Measurements from ENCODE around the gene FTO. TPM values are rescaled to one million over a fixed set of nuclear protein-coding genes. Genes with fewer than 3 reads are reported as not detected.

FTO gene
- polyA plus RNA-seq, 1 donor from 2014 or later = 80.1 TPM

DNA sequence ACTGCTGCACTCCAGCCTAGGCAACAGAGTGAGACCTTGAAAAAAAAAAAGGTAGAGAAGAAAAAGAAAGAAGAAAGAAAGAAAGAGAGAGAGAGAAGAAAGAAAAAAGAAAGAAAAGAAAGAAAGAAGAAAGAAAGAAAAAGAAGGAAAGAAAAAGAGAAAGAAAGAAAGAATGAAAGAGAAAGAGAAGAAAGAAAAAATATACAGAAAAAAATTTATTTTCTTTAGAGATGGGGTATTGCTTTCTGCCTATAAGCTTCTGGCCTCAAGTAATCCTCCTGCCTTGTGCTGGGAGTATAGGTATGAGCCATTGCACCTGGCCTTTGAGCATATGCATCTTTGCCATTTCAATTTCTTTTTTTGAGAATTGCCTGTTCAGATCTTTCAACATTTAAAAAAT is 425.9 kb downstream of the FTO start:
- TF ChIP-seq EP300 (conservative IDR thresholded peaks at IDR 0.05; ENCODE audit: poor library complexity, severe bottlenecking) (no peak), RAD21 (conservative IDR thresholded peaks at IDR 0.05) (no peak), SMC3 (conservative IDR thresholded peaks at IDR 0.05; ENCODE audit: poor library complexity) (no peak), EZH2 (IDR thresholded peaks at IDR 0.05; ENCODE audit: borderline replicate concordance, insufficient read depth, low read length, poor library complexity, severe bottlenecking) (no peak), TAF1 (IDR thresholded peaks at IDR 0.05; ENCODE audit: low read depth) (no peak), MXI1 (conservative IDR thresholded peaks at IDR 0.05; ENCODE audit: poor library complexity, severe bottlenecking) (no peak), POLR2AphosphoS5 (IDR thresholded peaks at IDR 0.05) (no peak)
- TF ChIP-seq, protein P1, sequence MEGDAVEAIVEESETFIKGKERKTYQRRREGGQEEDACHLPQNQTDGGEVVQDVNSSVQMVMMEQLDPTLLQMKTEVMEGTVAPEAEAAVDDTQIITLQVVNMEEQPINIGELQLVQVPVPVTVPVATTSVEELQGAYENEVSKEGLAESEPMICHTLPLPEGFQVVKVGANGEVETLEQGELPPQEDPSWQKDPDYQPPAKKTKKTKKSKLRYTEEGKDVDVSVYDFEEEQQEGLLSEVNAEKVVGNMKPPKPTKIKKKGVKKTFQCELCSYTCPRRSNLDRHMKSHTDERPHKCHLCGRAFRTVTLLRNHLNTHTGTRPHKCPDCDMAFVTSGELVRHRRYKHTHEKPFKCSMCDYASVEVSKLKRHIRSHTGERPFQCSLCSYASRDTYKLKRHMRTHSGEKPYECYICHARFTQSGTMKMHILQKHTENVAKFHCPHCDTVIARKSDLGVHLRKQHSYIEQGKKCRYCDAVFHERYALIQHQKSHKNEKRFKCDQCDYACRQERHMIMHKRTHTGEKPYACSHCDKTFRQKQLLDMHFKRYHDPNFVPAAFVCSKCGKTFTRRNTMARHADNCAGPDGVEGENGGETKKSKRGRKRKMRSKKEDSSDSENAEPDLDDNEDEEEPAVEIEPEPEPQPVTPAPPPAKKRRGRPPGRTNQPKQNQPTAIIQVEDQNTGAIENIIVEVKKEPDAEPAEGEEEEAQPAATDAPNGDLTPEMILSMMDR (IDR thresholded peaks at IDR 0.05; ENCODE audit: poor library complexity, severe bottlenecking) = no peak
- TF ChIP-seq, protein P2, sequence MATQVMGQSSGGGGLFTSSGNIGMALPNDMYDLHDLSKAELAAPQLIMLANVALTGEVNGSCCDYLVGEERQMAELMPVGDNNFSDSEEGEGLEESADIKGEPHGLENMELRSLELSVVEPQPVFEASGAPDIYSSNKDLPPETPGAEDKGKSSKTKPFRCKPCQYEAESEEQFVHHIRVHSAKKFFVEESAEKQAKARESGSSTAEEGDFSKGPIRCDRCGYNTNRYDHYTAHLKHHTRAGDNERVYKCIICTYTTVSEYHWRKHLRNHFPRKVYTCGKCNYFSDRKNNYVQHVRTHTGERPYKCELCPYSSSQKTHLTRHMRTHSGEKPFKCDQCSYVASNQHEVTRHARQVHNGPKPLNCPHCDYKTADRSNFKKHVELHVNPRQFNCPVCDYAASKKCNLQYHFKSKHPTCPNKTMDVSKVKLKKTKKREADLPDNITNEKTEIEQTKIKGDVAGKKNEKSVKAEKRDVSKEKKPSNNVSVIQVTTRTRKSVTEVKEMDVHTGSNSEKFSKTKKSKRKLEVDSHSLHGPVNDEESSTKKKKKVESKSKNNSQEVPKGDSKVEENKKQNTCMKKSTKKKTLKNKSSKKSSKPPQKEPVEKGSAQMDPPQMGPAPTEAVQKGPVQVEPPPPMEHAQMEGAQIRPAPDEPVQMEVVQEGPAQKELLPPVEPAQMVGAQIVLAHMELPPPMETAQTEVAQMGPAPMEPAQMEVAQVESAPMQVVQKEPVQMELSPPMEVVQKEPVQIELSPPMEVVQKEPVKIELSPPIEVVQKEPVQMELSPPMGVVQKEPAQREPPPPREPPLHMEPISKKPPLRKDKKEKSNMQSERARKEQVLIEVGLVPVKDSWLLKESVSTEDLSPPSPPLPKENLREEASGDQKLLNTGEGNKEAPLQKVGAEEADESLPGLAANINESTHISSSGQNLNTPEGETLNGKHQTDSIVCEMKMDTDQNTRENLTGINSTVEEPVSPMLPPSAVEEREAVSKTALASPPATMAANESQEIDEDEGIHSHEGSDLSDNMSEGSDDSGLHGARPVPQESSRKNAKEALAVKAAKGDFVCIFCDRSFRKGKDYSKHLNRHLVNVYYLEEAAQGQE (IDR thresholded peaks at IDR 0.05; ENCODE audit: borderline replicate concordance) = no peak
- no peaks in the 10 kb centered on the region for H3K9me2 ChIP-seq (ENCODE audit: insufficient read depth, low read length)
- no peaks in the 10 kb centered on the region for H3K79me2 ChIP-seq (replicated peaks; ENCODE audit: insufficient read depth, low read length)
- H3K4me2 ChIP-seq (ENCODE audit: low read length) = no peak overlapping the region
- H3K36me3 ChIP-seq (ENCODE audit: insufficient read depth, low read length) = no peaks in the 10 kb centered on the region
- H3K9ac ChIP-seq (ENCODE audit: low read length) = no peak overlapping the region
- no peaks in the 10 kb centered on the region for H3K9me3 ChIP-seq (ENCODE audit: low read length)
- H4K20me1 ChIP-seq (ENCODE audit: insufficient read depth) = no peaks in the 10 kb centered on the region
- no peaks in the 10 kb centered on the region for H3F3A ChIP-seq (ENCODE audit: insufficient read depth, low read length, poor library complexity, severe bottlenecking)
- no peak overlapping the region for H2AFZ ChIP-seq (ENCODE audit: low read depth, low read length)
- no peak overlapping the region for H3K4me3 ChIP-seq (ENCODE audit: low read length)
- no peak overlapping the region for H3K27ac ChIP-seq (ENCODE audit: low read length)
- H3K27me3 ChIP-seq (ENCODE audit: insufficient read depth, low read depth, low read length) = no peaks in the 10 kb centered on the region

DNA sequence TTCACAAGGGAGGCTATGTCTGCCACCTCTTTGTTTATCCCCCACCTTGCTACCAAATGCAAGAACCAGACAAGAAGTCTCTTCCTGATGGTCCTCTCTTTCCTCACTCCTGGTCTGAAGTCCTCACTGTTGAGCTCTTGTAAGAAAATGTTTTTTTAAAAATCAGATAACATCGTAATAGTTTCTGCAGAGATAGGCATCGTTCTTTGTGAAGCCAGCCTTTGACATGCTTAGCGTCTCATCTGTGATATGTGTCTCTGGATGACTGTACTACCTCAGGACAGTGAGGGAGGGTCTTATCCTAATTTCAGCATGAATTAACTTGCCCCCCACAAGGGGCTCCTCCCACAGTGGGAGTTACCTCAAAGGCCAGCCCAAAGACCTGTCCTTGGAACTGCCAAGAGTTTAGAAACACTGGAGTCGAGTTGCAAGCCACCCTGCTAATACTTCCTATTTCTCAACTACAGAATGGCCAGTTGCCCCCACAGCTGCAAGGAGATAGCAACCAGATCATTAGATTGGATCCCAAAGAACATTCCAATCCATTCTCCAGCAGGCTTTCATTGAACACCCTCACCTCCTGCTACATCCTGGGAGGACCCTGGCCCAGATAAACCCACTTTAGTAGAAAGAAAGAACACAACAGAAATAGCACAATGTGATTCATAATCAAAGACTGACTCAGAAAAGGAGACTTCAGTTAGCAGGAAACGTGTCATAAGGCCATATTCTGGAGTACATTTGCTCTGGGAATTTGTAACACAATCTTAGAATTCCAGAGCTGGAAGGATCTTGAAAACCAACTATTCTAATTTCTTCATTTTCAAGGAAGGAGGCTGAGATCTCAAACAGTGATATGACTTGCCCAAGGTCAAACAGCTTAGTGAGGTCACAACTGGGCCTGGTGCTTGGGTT is 431.7 kb downstream of the FTO start:
- Histone ChIP-seq H3K27ac (ENCODE audit: low read length) (no peak overlapping the region), H3F3A (ENCODE audit: insufficient read depth, low read length, poor library complexity, severe bottlenecking) (no peaks in the 10 kb centered on the region), H3K9me2 (ENCODE audit: insufficient read depth, low read length) (no peaks in the 10 kb centered on the region), H2AFZ (ENCODE audit: low read depth, low read length) (no peak overlapping the region), H3K9me3 (ENCODE audit: low read length) (no peaks in the 10 kb centered on the region), H3K9ac (ENCODE audit: low read length) (no peak overlapping the region), H3K36me3 (ENCODE audit: insufficient read depth, low read length) (no peaks in the 10 kb centered on the region), H3K4me2 (ENCODE audit: low read length) (no peak overlapping the region), H3K4me3 (ENCODE audit: low read length) (no peak overlapping the region), H4K20me1 (ENCODE audit: insufficient read depth) (no peaks in the 10 kb centered on the region), H3K27me3 (ENCODE audit: insufficient read depth, low read depth, low read length) (no peaks in the 10 kb centered on the region), H3K79me2 (replicated peaks; ENCODE audit: insufficient read depth, low read length) (no peaks in the 10 kb centered on the region)
- TF ChIP-seq TAF1 (IDR thresholded peaks at IDR 0.05; ENCODE audit: low read depth) (no peak), EZH2 (IDR thresholded peaks at IDR 0.05; ENCODE audit: borderline replicate concordance, insufficient read depth, low read length, poor library complexity, severe bottlenecking) (no peak), SMC3 (conservative IDR thresholded peaks at IDR 0.05; ENCODE audit: poor library complexity) (no peak), RAD21 (conservative IDR thresholded peaks at IDR 0.05) (no peak), EP300 (conservative IDR thresholded peaks at IDR 0.05; ENCODE audit: poor library complexity, severe bottlenecking) (no peak), POLR2AphosphoS5 (IDR thresholded peaks at IDR 0.05) (no peak), MXI1 (conservative IDR thresholded peaks at IDR 0.05; ENCODE audit: poor library complexity, severe bottlenecking) (no peak)
- TF ChIP-seq, protein P2 (IDR thresholded peaks at IDR 0.05; ENCODE audit: borderline replicate concordance) = no peak
- TF ChIP-seq, protein P1 (IDR thresholded peaks at IDR 0.05; ENCODE audit: poor library complexity, severe bottlenecking) = no peak

Measured in neural cell (in vitro differentiated cells).